Measurements from ENCODE around the gene VSTM4. TPM values are rescaled to one million over a fixed set of nuclear protein-coding genes. Genes with fewer than 3 reads are reported as not detected.

VSTM4 gene, protein sequence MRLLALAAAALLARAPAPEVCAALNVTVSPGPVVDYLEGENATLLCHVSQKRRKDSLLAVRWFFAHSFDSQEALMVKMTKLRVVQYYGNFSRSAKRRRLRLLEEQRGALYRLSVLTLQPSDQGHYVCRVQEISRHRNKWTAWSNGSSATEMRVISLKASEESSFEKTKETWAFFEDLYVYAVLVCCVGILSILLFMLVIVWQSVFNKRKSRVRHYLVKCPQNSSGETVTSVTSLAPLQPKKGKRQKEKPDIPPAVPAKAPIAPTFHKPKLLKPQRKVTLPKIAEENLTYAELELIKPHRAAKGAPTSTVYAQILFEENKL
- total RNA-seq = 0.56 and 1.0 TPM in 2 replicates

DNA sequence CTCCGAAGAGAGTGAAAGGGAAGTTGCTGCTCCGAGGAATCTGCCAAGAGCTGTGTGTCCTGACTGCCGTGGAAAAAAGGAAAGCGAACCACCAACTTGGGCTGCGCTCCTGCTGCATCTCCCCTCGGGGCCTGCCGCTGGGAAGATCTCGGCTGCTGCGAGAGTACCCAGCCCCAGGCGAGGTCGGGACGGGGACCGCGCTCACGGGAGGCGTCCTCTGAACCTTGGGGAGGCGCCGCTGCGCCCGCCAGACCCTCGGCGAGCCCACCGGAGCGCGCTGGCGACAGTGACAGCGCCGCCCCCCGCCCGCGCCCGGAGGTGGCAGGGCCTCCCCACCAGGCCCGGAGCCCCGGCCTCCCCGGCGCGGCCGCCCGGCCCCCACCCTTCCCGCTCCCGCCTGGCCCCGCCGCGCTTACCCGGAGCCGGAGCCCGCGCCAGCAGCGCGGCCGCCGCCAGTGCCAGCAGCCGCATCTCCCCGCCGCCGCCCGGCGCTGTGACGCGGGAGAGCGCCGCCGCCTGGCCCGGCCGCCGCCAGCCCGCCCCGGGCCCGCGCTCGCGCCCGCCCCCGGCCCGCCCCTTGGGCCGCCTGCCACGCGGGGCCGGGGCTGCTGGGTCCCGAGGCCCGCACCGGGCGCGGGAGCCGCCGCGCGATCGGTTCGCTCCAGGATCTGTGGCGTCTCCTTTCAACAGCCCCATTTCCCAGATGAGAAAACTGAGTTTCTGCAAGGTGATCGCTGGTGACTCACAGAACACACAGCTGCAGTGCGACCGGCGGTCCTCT lies at the start of gene VSTM4:
Gene VSTM4, minus strand, starts transcription at position 508 of the 781 bp plus-strand sequence. Its CDS starts 37 bp downstream, at position 471.
- peak; percentile 37 for DNase-seq

DNA sequence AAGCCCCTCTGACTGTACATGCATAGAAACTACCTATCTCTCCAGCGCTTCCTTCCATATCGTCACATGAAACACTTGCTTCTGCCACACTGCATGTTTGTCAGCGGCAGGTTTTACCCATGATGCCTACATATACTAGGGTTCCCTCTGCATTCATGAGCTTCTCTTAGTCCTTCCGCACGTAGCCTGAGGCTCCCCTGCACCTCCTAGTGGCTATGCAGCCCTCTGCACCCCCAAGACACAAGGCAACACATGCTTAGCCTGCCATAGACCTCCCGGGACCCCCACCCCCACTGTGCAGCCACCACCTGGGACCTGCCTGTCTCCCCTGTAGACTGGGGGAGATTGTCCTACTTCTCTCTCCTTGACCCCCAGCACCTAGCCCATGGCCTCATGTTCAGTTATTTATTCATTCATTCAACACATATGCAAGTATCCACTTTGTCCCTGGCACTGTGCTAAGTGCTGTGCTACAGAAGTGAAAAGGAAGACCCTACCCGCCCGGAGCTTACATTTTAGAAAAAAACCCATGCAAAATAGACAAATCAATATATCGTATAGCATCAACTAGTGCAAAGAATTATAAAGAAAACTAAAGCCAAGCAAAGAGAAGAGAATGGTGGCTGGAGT lies 49.4 kb upstream of the VSTM4 start:
- peak; percentile 73 for DNase-seq

DNA sequence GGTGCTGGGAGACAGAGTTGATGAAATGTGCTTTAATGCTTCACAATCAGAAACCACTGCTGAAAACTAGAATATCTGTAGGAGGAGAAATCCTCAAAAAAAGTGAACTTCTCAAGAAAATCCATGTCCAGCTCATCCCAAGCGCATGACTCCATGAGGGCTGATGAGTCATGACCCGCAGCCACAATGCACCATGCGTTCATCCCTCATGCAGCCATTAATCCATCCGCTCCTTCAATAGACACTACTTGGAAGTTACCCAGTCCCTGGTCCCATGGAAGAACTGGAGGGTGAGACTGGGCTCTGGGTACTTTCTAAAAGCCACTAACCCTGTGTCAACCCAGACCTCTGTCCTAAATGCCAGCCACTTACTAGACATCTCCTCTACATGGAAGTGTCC lies 48.4 kb upstream of the VSTM4 start:
- no peak for DNase-seq

DNA sequence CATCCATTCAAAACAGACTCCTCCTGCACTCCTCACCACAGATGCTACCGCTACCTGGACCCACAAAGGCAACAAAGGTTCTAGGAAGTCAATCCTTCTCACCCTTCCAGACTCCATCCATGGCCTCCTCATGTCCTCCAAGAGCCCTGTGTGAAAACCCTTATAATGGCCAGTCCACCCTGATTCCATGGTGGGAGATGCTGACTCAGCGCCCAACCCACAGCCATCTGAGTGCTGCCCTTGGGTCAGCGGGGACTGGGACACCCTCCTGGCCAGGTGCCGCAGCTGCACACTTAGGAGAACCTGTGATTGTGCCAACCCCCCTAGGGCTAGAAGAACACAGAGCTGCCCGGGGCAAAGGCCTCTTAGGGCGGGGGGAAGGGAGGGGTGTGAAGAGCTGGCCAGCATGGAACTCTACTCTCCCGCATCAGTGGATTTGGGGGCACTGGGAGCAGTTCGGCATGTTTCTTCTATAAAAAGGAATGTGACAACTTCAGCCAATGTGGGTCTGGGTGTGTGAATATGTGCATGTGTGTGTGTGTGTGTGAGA lies 47.5 kb upstream of the VSTM4 start:
- no peak for DNase-seq

DNA sequence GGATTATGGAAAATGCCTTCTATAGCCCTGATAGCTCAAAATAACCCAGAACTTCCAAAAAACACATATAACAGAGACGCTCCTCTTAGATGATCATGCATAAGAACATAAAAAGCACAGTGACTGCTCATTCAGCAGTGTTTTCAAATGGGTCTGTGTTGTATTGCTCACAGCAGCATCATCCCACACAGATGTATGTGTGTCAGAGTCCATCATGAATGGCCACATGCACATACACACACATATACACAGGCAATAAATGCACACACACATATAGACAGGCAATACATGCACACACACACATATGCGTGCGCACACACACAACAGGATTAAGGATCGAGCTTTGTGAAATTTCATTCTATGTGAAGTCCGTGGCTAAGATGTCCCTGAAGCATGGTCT lies 46.7 kb upstream of the VSTM4 start:
- DNase-seq = no peak

DNA sequence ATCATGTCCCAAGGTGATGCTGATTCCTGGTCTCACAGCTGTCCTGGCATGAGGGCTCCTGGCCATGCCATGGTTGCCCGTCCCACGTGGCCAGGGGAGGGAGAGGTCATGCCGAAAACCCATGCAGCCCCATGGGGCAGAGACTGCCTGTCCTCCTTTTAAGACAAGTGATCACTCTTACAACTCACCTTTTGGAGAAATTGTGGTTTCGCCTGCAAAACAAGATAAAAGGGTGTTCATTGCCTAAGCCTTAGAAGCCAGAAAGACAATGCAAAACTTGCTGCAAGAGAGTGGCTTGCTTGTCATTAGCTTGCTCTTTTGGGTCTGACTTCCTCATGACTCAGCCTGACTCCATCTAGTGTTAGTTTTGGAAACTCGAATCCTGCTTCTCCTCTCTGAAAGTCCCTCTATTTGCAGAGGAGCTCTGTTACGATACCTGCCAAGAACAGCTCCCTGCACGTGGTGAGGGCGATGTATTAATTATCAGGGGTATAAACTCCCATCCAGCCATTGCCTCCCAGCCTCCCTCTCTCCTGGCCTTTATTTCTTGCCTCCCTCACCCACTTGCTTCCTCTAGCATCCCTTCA lies 46.2 kb upstream of the VSTM4 start:
- peak; percentile 46 for DNase-seq

DNA sequence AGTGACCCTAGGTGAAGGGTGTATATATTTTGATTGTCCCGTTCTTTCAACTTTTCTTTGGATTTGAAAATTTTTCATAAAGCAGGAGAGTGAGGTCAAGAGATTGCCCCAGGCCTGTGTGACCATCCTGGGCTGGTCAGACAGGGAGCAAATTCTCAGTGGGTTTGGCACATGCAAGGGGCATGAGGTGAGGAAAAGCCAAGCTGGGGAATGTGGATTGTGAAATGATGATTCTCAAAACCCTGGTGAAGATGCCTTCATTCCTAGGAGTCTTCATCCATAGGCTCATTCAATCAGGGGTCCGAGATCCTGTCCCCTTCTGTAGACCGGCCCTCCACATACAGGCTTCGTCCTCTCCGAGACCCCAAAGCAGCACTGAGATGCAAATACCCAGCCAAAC lies 45.5 kb upstream of the VSTM4 start:
- no peak for DNase-seq

DNA sequence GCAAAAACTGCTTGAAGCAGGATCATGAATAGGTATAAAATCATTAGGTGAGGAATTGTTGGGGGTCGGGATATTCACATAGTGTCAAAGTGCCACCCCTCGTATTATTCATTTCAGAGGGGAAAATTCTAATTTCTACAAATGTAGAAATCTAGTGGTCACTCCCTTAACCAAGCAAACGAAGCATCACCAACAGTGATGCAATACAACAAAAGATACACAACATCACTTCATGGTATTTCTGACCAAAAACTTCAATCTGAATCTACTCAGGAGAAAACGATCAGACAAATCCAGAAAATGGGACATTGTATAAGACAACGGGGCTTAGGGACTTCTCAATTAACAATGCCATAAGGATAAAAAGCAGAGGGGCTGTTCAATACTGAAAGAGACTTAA lies 44.8 kb upstream of the VSTM4 start:
- DNase-seq = no peak

DNA sequence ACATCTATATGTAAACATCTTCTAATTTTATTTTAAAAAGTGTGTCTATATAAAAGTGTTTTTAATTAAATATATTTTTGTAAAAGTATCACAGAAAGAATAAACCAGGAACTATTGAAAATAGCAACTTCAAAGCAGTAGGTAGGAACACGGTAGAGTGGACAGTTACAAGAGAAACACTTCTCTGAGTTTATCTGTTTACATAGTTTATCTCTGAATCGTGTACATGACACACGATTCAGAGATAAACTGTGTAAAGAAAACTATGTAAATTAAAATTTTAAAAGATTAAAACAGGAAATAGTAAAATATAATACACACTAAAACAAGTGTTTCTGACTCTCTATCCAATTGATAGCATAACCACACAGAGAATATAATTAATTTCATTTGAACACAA lies 43.6 kb upstream of the VSTM4 start:
- DNase-seq = no peak

DNA sequence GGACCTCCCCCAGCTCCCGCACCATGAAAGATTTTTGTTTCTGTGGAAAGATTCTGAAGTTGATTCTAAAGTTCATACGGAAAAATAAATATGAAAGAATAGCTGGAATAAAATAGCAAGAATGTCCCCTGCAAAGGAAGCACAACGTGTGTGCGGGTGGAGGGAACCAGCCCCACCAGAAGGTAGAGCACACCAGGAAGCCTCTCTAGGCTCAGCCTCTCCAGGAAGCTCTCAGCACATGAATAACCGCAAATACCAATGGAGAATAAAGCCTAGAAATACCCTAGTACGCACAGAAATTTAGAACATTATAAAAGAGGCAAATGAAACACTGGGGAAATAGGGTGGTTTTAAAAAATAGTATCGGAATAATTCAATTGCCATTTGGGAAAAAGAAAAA lies 43.1 kb upstream of the VSTM4 start:
- DNase-seq = no peak

DNA sequence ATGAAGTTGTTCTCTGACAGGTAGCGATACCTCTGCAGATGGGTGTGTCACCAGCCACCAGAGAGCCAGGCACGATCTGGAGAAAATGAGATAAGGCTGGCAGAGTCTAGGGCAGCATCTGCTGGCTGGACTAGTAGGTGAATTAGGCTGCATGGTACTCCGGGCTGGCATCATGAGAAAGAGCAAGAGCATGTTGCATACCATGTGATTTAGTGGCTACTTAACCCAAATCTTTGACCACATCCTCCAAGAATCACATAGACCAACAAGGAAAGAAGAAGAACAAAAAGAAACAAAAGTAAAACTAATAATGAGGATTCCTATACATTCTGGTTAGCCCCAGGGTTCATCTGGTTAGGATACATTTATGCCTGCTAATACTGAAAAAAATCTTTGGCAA lies 41.9 kb upstream of the VSTM4 start:
- DNase-seq = no peak

DNA sequence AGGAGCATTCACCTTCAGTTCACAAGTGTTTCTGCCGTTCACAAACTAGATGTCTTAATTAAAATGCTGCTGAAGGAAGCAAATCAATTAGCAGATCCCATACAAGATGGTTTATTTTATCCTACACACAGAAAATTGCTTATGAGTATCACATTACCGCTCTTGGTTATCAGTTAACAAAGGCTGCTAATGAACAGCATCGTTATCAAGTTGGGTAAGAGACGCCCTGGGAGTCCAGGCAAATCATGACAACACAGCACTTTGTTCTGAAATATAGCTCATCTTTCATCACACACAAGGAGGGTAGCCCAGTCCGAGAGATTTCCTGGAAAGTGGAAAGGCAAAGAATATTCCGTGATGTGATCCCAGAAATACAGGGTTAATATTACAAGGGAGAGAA lies 39.3 kb upstream of the VSTM4 start:
- no peak for DNase-seq

DNA sequence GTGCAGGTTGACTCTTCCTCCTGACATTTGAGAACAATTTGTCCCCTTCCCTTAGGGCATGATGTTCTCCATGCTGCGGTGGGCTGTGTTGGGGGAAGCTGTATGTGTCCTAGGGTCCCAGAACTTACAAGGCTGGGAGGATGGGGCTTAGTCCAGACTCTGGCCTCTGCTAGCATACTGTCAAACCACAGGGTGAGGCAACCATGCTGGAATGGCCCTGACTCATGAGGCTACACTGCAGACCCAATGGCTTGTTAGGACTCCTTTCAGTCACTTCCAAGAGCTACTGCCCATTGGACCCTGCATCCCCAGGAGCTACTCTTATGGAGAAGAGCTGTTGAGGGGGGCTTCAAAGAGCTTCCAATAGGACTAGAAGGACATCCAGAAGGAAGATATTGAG lies 38.6 kb upstream of the VSTM4 start:
- no peak for DNase-seq

DNA sequence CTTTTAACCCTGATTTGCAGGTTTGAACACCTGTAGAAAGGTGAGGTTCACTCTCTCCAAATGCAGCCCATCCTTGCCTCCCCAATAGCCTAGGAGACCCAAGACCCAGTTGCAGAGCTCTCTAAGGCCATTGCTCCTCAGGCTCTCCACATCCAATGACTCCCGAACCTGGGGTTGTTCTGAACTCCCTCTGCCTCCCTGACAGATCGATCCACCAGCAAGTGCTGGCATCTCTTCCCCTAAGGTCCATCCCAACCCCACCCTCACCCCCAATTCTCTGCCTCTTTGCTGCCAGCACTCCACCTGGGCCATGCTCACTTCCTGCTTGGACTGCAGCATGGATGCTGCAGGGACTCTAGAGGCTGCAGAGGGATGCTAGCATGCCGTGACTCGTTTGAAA lies 37.8 kb upstream of the VSTM4 start:
- no peak for DNase-seq

DNA sequence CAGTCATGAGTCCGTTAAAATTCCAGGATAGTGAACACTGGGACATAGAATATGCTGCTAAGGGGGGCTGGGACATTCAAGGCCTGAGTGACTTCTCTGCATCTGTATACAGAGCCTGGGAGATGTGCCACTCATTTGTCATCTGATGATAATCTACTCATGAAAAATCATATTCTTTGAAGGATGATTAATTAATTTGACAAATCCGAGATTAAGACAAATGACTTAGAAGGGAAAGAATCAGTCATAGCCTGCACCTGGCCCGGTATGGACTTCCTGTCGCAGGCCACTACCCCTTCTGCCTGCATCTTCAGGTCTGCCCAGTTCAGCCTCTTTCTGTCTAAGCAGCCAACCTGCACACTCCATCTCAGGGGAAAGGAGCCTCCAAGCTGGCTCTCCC lies 37.3 kb upstream of the VSTM4 start:
- DNase-seq = no peak

DNA sequence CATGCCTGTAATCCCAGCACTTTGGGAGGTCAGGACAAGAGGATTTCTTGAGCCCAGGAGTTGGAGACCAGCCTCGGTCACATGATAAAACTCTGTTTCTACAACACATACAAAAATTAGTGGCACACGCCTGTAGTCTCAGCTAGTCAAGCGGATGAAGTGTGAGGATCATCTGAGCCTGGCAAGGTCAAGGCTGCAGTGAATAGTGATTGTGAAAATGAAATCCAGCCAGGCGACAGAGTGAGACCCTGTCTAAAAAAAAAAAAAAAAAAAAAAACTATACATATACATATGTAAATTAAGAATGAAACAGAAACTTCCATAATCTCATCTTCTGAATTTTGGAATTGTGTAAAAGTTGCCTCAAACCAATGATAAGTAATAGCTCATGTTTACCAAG lies 36.7 kb upstream of the VSTM4 start:
- no peak for DNase-seq

DNA sequence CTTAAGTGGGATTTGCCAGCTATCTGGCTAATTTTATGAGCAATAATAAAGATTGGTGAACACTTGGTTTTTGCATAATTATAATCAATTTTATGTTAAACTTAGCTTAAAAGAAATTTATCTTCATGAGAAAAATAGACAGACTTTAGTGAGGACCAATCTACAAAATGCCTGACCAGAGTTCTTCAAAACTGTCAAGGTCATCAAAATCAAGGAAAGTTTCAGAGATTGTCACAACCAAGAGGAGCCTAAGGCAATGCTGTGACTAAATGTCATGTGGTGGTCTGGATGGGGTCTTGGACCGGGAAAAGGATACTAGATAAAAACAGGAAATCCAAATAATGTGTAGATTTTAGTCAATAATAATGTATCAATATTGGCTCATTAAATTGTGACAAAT lies 36.2 kb upstream of the VSTM4 start:
- DNase-seq = no peak

DNA sequence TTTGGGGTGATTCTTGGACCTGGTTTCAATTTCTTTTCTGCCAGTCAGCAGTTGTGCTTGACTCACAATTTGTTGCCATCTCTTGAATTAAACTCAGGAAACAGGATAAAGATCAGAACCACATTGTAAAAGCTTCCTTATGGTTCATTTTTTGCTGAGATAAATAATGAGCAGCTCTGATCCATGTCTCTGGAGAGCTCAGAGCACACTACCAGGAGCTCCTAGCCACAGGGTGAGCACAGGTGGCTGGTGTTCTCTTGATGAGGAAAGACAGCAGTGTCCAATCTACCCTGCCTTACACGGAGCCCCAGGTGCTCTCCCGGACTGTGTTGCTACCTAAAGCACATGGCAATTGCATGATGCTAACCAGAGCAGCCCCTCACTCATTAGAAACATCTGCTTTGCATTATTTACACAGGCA lies 35.7 kb upstream of the VSTM4 start:
- DNase-seq = no peak

DNA sequence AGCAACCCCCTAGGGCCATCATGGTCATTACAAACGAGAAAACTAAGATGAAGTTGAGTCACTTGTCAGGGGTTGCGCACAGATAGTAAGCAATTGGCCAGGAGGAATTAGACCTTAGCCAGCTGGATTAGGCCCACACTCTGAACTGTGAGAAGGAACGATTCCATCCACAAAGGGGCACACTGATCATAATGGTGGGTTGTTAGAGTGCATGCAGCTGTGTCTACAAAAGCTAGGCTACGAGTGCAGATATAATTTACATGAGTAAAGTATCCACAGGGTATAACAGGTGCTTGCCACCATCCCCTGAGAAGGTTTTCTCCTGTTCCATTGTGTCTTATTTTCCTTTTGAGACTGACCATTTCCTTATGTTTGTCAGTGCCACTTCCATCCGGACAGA lies 35.1 kb upstream of the VSTM4 start:
- no peak for DNase-seq

DNA sequence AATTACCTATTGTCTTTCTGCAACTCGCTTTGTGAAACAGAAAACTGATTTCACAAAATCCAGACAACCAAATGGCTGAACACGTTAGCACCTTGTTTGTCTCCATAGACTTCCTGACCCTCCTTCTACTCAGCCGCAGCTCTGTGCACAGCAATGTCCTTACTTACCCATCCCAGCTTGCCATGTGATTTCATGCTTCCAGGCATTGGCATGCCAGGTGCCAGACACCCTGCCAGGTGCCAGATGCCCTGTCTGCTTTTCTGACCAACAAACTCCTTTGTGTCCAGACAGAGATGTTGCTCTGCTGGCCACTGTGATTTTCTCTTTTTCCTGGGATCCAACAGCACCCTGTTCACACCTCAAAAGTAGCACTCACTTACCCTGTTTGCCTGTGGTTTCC lies 34.6 kb upstream of the VSTM4 start:
- DNase-seq = no peak

DNA sequence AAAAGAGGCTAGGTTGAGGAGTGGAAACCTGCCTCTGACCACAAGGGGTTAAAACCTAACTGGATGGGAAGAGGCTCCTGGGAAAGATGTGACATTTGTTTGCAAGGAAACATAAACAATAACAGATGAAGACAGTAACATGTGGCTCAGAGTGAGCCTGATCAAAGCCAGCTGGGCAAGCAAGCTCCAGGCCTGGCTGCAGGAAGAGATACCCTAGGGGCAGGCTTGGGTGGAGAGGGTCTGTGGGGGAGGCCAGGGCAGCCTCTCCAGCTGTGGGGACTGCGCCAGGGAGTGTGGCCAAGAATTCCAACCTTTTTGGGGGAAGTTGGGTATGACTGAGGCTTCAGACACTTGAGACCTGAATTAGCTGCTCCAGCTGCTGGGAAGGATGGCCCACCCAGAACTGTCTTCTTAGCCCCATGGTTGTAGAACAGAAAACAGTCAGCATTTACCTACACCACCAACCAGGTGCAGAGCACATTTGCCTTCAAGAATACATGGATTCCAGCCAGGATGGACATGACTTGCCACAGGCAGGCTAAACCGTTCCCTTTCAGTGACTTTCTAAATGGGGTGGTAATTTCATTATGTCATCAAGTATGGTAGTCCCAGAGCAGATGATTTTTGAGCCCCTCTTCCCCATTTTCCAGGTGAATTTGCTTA lies 28.9 kb upstream of the VSTM4 start:
- no peak for DNase-seq

DNA sequence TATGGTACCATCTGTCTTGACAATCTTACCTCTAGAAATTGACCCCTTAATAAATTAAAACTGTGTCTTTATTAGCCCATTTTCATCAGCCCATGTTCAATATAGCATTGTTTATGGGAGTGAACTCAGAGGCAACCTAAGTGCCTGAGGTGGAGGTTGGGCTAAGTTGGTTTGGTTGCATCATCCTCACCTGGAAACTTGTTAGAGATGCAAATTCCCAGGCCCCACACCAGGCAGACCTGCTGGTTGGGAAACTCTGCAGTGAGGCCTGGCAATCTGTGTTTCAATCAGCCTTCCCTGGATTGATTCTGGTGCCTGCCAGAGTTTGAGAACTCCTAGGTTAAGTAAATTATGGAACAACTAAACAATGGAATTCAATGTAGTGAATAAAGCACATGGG lies 27.9 kb upstream of the VSTM4 start:
- DNase-seq = no peak
